Measurements from ENCODE around the gene MRPL49. TPM values are rescaled to one million over a fixed set of nuclear protein-coding genes. Genes with fewer than 3 reads are reported as not detected.
"Not testable (repeated sequence)": the region's sequence is repeated elsewhere in the genome, so short reads cannot be mapped to it uniquely, and the experiment has no call there.

The MRPL49 gene
- total RNA-seq, 1 donor from 2014 or later: 50.4 TPM

GRCh38 chr11:65131895-65132237 is 9.7 kb downstream of the MRPL49 start:
- intact Hi-C loops (cut with micrococcal nuclease): no loop called here

- intact Hi-C loops (cut with micrococcal nuclease): no loop called here
These were observed 10.3 kb downstream of the MRPL49 start for GRCh38 chr11:65132238-65132987.

GRCh38 chr11:65132988-65133700 is 11.0 kb downstream of the MRPL49 start:
- intact Hi-C loops (cut with micrococcal nuclease): no loop called here

- intact Hi-C loops (cut with micrococcal nuclease): loop anchor here (1.0 kb wide), 3 partner anchors 11 to 37 kb away; partner anchors contain the start of genes FAU, MRPL49 and VPS51
These were observed 11.6 kb downstream of the MRPL49 start for GRCh38 chr11:65133724-65134123.

- intact Hi-C loops (cut with micrococcal nuclease): loop anchor here (1.0 kb wide), 3 partner anchors 12 to 38 kb away; partner anchors contain the start of genes FAU, MRPL49 and VPS51
These were observed 12.3 kb downstream of the MRPL49 start, which contains the start of gene SYVN1 for GRCh38 chr11:65134240-65134951. Gene SYVN1, minus strand, starts transcription at chr11:65134519. Its CDS starts 918 bp downstream, at chr11:65133601.

GRCh38 chr11:65134952-65135632 is 13.0 kb downstream of the MRPL49 start:
- intact Hi-C loops (cut with micrococcal nuclease): loop anchor here (1.0 kb wide), 4 partner anchors 13 to 46 kb away; partner anchors contain the start of genes CAPN1, FAU, MRPL49 and VPS51

GRCh38 chr11:65135633-65136145 is 13.6 kb downstream of the MRPL49 start:
- intact Hi-C loops (cut with micrococcal nuclease): loop anchor here (1.0 kb wide), 1 partner anchor 46 kb away; the partner anchor contains the start of gene CAPN1

GRCh38 chr11:65136515-65137096 is 14.5 kb downstream of the MRPL49 start:
- intact Hi-C loops (cut with micrococcal nuclease): no loop called here

GRCh38 chr11:65141896-65142494 is 19.9 kb downstream of the MRPL49 start:
- intact Hi-C loops (cut with micrococcal nuclease): no loop called here

GRCh38 chr11:65147352-65148075 is 25.4 kb downstream of the MRPL49 start:
- intact Hi-C loops (cut with micrococcal nuclease): no loop called here

- intact Hi-C loops (cut with micrococcal nuclease): no loop called here
These were observed 26.5 kb downstream of the MRPL49 start for GRCh38 chr11:65148657-65149056.

- intact Hi-C loops (cut with micrococcal nuclease): not testable (repeated sequence)
These were observed 28.0 kb downstream of the MRPL49 start for GRCh38 chr11:65150131-65150508.

- intact Hi-C loops (cut with micrococcal nuclease): no loop called here
These were observed 28.6 kb downstream of the MRPL49 start for GRCh38 chr11:65150509-65151299.

GRCh38 chr11:65151331-65151899 is 29.3 kb downstream of the MRPL49 start:
- intact Hi-C loops (cut with micrococcal nuclease): no loop called here

- intact Hi-C loops (cut with micrococcal nuclease): no loop called here
These were observed 30.0 kb downstream of the MRPL49 start for GRCh38 chr11:65152122-65152521.

GRCh38 chr11:65156256-65156655 is 34.1 kb downstream of the MRPL49 start:
- intact Hi-C loops (cut with micrococcal nuclease): no loop called here

- intact Hi-C loops (cut with micrococcal nuclease): no loop called here
These were observed 34.8 kb downstream of the MRPL49 start for GRCh38 chr11:65156926-65157325.

- intact Hi-C loops (cut with micrococcal nuclease): no loop called here
These were observed 35.2 kb downstream of the MRPL49 start for GRCh38 chr11:65157336-65157735.
